Measurements from ENCODE around the gene EXOSC10.

DNA sequence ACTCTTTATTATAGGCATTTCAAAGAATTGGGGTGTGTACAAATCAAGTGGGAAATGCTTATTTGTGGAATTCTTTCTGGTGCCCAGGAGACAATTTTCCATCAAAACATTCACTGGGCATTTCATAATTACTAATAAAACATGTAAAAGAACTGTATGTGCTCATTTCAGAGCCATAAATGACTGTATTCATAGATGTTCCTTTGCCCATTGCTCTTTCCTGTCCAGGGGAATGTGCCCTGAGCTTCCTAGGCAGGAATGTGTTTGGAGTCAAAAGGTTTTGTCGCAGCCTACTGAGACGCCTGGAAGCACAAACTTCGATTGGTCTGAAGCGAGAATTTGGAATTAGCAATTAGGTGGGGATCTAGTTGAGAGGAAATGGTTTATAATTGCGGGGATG, 43.7 kb upstream of the EXOSC10 start:
- TF ChIP-seq CTCF (IDR thresholded peaks at IDR 0.05; ENCODE audit: low read depth, low read length) (no peak), POLR2A (IDR thresholded peaks at IDR 0.05; ENCODE audit: extremely low read depth, insufficient read length) (no peak), MAX (IDR thresholded peaks at IDR 0.05; ENCODE audit: low read depth, low read length) (no peak)

Data from NB4 (cell line).